Measurements from ENCODE around the gene C17orf107. TPM values are rescaled to one million over a fixed set of nuclear protein-coding genes. Genes with fewer than 3 reads are reported as not detected.

The C17orf107 gene
- total and polyA plus RNA-seq, 3 donors from 2014 or later = 1.5 to 4.1 (median 2.8) TPM

- peak overlapping the region; percentile 90 to 99 for H3K4me3 ChIP-seq
- TF ChIP-seq CTCF (IDR thresholded peaks at IDR 0.05) (no peak), POLR2A (IDR thresholded peaks at IDR 0.05) (no peak)
- peaks cover 17% of the 10 kb centered on the region for H3K4me1 ChIP-seq
- H3K9me3 ChIP-seq = no peaks in the 10 kb centered on the region
- intact Hi-C loops (cut with DNase I; ENCODE audit: low total_unique reads) = no loop called here
- no peaks in the 10 kb centered on the region for H3K27me3 ChIP-seq
- DNase-seq = no peak
- WGBS, 2 donors = 11 to 20% methylated on average over 19 to 26 of the region's 52 CpGs
- H3K36me3 ChIP-seq (ENCODE audit: low read depth, missing control alignments) = no peaks in the 10 kb centered on the region
- peak overlapping the region in 1 of 2 donors; percentile 91 for H3K27ac ChIP-seq
These were observed 50.9 kb downstream of the C17orf107 start for GRCh38 chr17:4950075-4950745.

DNA sequence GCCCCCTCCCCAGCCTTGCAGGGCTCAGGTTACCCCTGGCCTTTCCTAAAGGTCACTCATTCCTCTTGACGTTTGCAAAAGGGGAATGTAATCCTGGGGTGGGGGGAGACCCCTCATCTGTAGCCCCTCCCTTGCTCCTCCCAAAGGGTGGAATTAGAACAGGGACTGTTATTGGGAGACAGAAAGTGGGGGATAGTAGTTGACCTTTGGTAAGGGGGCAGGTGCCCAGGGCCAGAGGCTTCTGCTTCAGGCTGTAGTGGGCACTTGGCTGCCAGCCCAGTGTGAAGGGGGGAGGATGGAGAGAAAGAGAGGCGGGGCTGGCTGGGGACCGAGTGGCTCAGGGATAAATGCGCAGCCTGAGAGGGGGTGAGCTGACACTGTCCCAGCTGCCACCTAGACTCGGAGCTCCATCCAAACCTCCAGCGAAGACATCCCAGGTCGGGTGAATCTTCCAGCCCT, 51.4 kb downstream of the C17orf107 start, which contains the start of gene ENO3:
Gene ENO3 (plus strand): TSS at position 374 of the 459 bp plus-strand sequence. CDS start 711 bp downstream, outside the sequence.
- no peaks in the 10 kb centered on the region for H3K36me3 ChIP-seq (ENCODE audit: low read depth, missing control alignments)
- peaks cover 14% of the 10 kb centered on the region for H3K4me1 ChIP-seq
- WGBS, 2 donors = 30 to 31% methylated on average over 7 of the region's 7 CpGs
- no peak for DNase-seq
- intact Hi-C loops (cut with DNase I; ENCODE audit: low total_unique reads) = no loop called here
- peak within 1 kb of the TSS in 1 of 2 donors; percentile 91 for H3K27ac ChIP-seq
- peak within 1 kb of the TSS; percentile 90 to 99 for H3K4me3 ChIP-seq
- TF ChIP-seq CTCF (IDR thresholded peaks at IDR 0.05) (no peak), POLR2A (IDR thresholded peaks at IDR 0.05) (no peak)
- no peaks in the 10 kb centered on the region for H3K27me3 ChIP-seq
- H3K9me3 ChIP-seq = no peaks in the 10 kb centered on the region

DNA sequence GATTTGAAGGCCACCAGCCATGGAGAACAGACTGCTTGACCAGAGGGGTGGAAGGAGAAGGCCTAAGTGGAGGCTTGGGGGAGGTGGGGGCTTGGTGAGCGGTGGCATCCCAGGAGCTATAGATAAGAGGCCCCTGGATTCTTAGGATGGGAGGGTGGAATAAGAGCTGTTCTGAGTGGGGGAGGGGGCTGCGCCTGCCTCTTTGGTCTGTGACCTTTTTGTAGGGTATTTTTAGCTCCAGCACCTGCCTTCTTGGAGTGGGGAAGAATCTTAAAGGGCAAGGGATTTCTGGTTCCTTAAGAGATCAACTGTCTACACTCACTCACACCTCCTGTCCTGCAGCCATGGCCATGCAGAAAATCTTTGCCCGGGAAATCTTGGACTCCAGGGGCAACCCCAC, 52.1 kb downstream of the C17orf107 start:
- H3K27ac ChIP-seq = no peak overlapping the region

More for the DNA sequence above, 52.1 kb downstream of the C17orf107 start:
- Histone ChIP-seq H3K36me3 (ENCODE audit: low read depth, missing control alignments) (no peaks in the 10 kb centered on the region), H3K4me3 (no peak overlapping the region), H3K27me3 (no peaks in the 10 kb centered on the region), H3K9me3 (no peaks in the 10 kb centered on the region), H3K4me1 (peaks cover 7% of the 10 kb centered on the region)
- DNase-seq = no peak
- intact Hi-C loops (cut with DNase I; ENCODE audit: low total_unique reads) = no loop called here
- 65 to 68% methylated on average over 3 of the region's 3 CpGs for WGBS, 2 donors
- TF ChIP-seq CTCF (IDR thresholded peaks at IDR 0.05) = no peak
- TF ChIP-seq POLR2A (IDR thresholded peaks at IDR 0.05) = no peak

Other genes with a start within 250 kb of the C17orf107 start
- gene PELP1, start 195.4 kb upstream of the C17orf107 start, total RNA-seq = 10 to 100 TPM; 88.0 to 88.1 TPM
- gene PELP1, start 195.4 kb upstream of the C17orf107 start, polyA plus RNA-seq (ENCODE audit: insufficient read depth, low read depth, low replicate concordance) = 74.4 TPM
- 10 to 100 TPM; 13.5 to 19.5 TPM for gene ARRB2, start 188.9 kb upstream of the C17orf107 start, total RNA-seq
- 23.0 TPM for gene ARRB2, start 188.9 kb upstream of the C17orf107 start, polyA plus RNA-seq (ENCODE audit: insufficient read depth, low read depth, low replicate concordance)
- gene MED11, start 168.1 kb upstream of the C17orf107 start, total RNA-seq = 10 to 100 TPM; 28.7 to 33.7 TPM
- gene MED11, start 168.1 kb upstream of the C17orf107 start, polyA plus RNA-seq (ENCODE audit: insufficient read depth, low read depth, low replicate concordance) = 24.6 TPM
- gene ZMYND15, start 159.7 kb upstream of the C17orf107 start, total RNA-seq = 10 to 100 TPM; 23.7 to 25.2 TPM
- gene ZMYND15, start 159.7 kb upstream of the C17orf107 start, polyA plus RNA-seq (ENCODE audit: insufficient read depth, low read depth, low replicate concordance) = 78.7 TPM
- 100 to 1,000 TPM in 1 of 2 donors, 10 to 100 TPM in 1; 53.0 to 172 TPM for gene CXCL16, start 159.6 kb upstream of the C17orf107 start, total RNA-seq
- 201 TPM for gene CXCL16, start 159.6 kb upstream of the C17orf107 start, polyA plus RNA-seq (ENCODE audit: insufficient read depth, low read depth, low replicate concordance)
- gene TM4SF5, start 127.7 kb upstream of the C17orf107 start, total RNA-seq = 1 to 10 TPM in 1 of 2 donors, not detected in 1; 1.5 TPM
- not detected for gene TM4SF5, start 127.7 kb upstream of the C17orf107 start, polyA plus RNA-seq (ENCODE audit: insufficient read depth, low read depth, low replicate concordance)
- gene VMO1, start 113.2 kb upstream of the C17orf107 start, total RNA-seq = 1 to 10 TPM in 1 of 2 donors, under 1 TPM in 1; 0.62 to 1.3 TPM
- 0.98 TPM for gene VMO1, start 113.2 kb upstream of the C17orf107 start, polyA plus RNA-seq (ENCODE audit: insufficient read depth, low read depth, low replicate concordance)
- not detected for gene GLTPD2, start 110.6 kb upstream of the C17orf107 start, total RNA-seq
- gene GLTPD2, start 110.6 kb upstream of the C17orf107 start, polyA plus RNA-seq (ENCODE audit: insufficient read depth, low read depth, low replicate concordance) = not detected
- gene PSMB6, start 103.4 kb upstream of the C17orf107 start, total RNA-seq = 100 to 1,000 TPM; 101 to 138 TPM
- 191 TPM for gene PSMB6, start 103.4 kb upstream of the C17orf107 start, polyA plus RNA-seq (ENCODE audit: insufficient read depth, low read depth, low replicate concordance)
- gene PLD2, start 92.4 kb upstream of the C17orf107 start, total RNA-seq = 10 to 100 TPM; 17.5 to 31.2 TPM
- gene PLD2, start 92.4 kb upstream of the C17orf107 start, polyA plus RNA-seq (ENCODE audit: insufficient read depth, low read depth, low replicate concordance) = 11.0 TPM
- 100 to 1,000 TPM; 135 to 142 TPM for gene MINK1, start 66.2 kb upstream of the C17orf107 start, total RNA-seq
- gene MINK1, start 66.2 kb upstream of the C17orf107 start, polyA plus RNA-seq (ENCODE audit: insufficient read depth, low read depth, low replicate concordance) = 77.4 TPM
- 1 to 10 TPM; 1.4 to 2.6 TPM for gene CHRNE, start 3.6 kb downstream of the C17orf107 start, total RNA-seq
- gene CHRNE, start 3.6 kb downstream of the C17orf107 start, polyA plus RNA-seq (ENCODE audit: insufficient read depth, low read depth, low replicate concordance) = 1.4 TPM
- under 1 TPM; 0.12 to 0.47 TPM for gene GP1BA, start 32.7 kb downstream of the C17orf107 start, total RNA-seq
- gene GP1BA, start 32.7 kb downstream of the C17orf107 start, polyA plus RNA-seq (ENCODE audit: insufficient read depth, low read depth, low replicate concordance) = 0.88 TPM
- gene SLC25A11, start 40.5 kb downstream of the C17orf107 start, total RNA-seq = 10 to 100 TPM; 23.7 to 25.9 TPM
- gene SLC25A11, start 40.5 kb downstream of the C17orf107 start, polyA plus RNA-seq (ENCODE audit: insufficient read depth, low read depth, low replicate concordance) = 24.3 TPM
- 100 to 1,000 TPM; 110 to 111 TPM for gene RNF167, start 40.7 kb downstream of the C17orf107 start, total RNA-seq
- gene RNF167, start 40.7 kb downstream of the C17orf107 start, polyA plus RNA-seq (ENCODE audit: insufficient read depth, low read depth, low replicate concordance) = 211 TPM
- 100 to 1,000 TPM; 257 to 349 TPM for gene PFN1, start 49.0 kb downstream of the C17orf107 start, total RNA-seq
- gene PFN1, start 49.0 kb downstream of the C17orf107 start, polyA plus RNA-seq (ENCODE audit: insufficient read depth, low read depth, low replicate concordance) = 244 TPM
- 10 to 100 TPM; 16.4 to 17.2 TPM for gene ENO3, start 51.6 kb downstream of the C17orf107 start, total RNA-seq
- gene ENO3, start 51.6 kb downstream of the C17orf107 start, polyA plus RNA-seq (ENCODE audit: insufficient read depth, low read depth, low replicate concordance) = 29.9 TPM
- 10 to 100 TPM; 54.9 to 66.1 TPM for gene SPAG7, start 68.3 kb downstream of the C17orf107 start, total RNA-seq
- gene SPAG7, start 68.3 kb downstream of the C17orf107 start, polyA plus RNA-seq (ENCODE audit: insufficient read depth, low read depth, low replicate concordance) = 79.5 TPM
- gene CAMTA2, start 88.1 kb downstream of the C17orf107 start, total RNA-seq = 10 to 100 TPM; 22.4 to 51.3 TPM
- 59.3 TPM for gene CAMTA2, start 88.1 kb downstream of the C17orf107 start, polyA plus RNA-seq (ENCODE audit: insufficient read depth, low read depth, low replicate concordance)
- 10 to 100 TPM; 32.6 to 53.0 TPM for gene INCA1, start 98.0 kb downstream of the C17orf107 start, total RNA-seq
- 64.4 TPM for gene INCA1, start 98.0 kb downstream of the C17orf107 start, polyA plus RNA-seq (ENCODE audit: insufficient read depth, low read depth, low replicate concordance)
- gene KIF1C, start 98.4 kb downstream of the C17orf107 start, total RNA-seq = 10 to 100 TPM; 51.1 to 54.1 TPM
- 79.9 TPM for gene KIF1C, start 98.4 kb downstream of the C17orf107 start, polyA plus RNA-seq (ENCODE audit: insufficient read depth, low read depth, low replicate concordance)
- 1 to 10 TPM in 1 of 2 donors, under 1 TPM in 1; 0.99 to 1.7 TPM for gene SLC52A1, start 135.9 kb downstream of the C17orf107 start, total RNA-seq
- 0.50 TPM for gene SLC52A1, start 135.9 kb downstream of the C17orf107 start, polyA plus RNA-seq (ENCODE audit: insufficient read depth, low read depth, low replicate concordance)
- 1 to 10 TPM; 6.4 to 7.2 TPM for gene ZFP3, start 178.9 kb downstream of the C17orf107 start, total RNA-seq
- gene ZFP3, start 178.9 kb downstream of the C17orf107 start, polyA plus RNA-seq (ENCODE audit: insufficient read depth, low read depth, low replicate concordance) = 4.6 TPM
- gene ZNF232, start 212.3 kb downstream of the C17orf107 start, total RNA-seq = 10 to 100 TPM in 1 of 2 donors, 1 to 10 TPM in 1; 8.6 to 21.7 TPM
- 14.4 TPM for gene ZNF232, start 212.3 kb downstream of the C17orf107 start, polyA plus RNA-seq (ENCODE audit: insufficient read depth, low read depth, low replicate concordance)
- gene USP6, start 216.5 kb downstream of the C17orf107 start, total RNA-seq = 10 to 100 TPM; 25.1 to 50.4 TPM
- 19.3 TPM for gene USP6, start 216.5 kb downstream of the C17orf107 start, polyA plus RNA-seq (ENCODE audit: insufficient read depth, low read depth, low replicate concordance)